Endothelial cell of umbilical vein (primary cell): ENCODE results near the gene MRGPRF.

Experiments used
- CTCF ChIP-seq, 2 donors: IDR thresholded peaks; 1 replicate in 1 of 2; 2 replicates in 1 of 2; pipeline ENCODE4 v1.5.1; 2011; ENCODE audit warnings: low read length in 2 of 2, mild to moderate bottlenecking in 2 of 2, moderate library complexity in 2 of 2, control low read depth in 1 of 2, inconsistent platforms in 1 of 2, low read depth in 1 of 2; ENCODE audit not compliant: insufficient read depth in 1 of 2; ENCODE audit errors: extremely low read depth in 1 of 2
- EZH2 ChIP-seq: IDR thresholded peaks from 2 replicates; pipeline ENCODE4 v1.6.1; 2012; ENCODE audit warnings: borderline replicate concordance, low read depth, mild to moderate bottlenecking, moderate library complexity, low read length, inconsistent platforms; ENCODE audit not compliant: severe bottlenecking
- POLR2A ChIP-seq: IDR thresholded peaks from 2 replicates; pipeline ENCODE4 v1.6.1; 2012; ENCODE audit warnings: low read depth, mild to moderate bottlenecking, control low read depth, low read length
- POLR2AphosphoS5 ChIP-seq: IDR thresholded peaks from 2 replicates; pipeline ENCODE4 v1.6.1; 2012; ENCODE audit warnings: low read depth, mild to moderate bottlenecking, control low read depth, low read length, moderate library complexity; ENCODE audit not compliant: insufficient read depth

GRCh38 chr11:69050592-69051380 is 37.7 kb upstream of the MRGPRF start:
- no peak for TF ChIP-seq EZH2
- TF ChIP-seq POLR2A = no peak
- TF ChIP-seq CTCF (IDR thresholded peaks at IDR 0.05; ENCODE audit: extremely low read depth in 1 of 2, insufficient read depth in 1 of 2, low read depth in 1 of 2, low read length in 2 of 2) = no peak
- no peak for TF ChIP-seq POLR2AphosphoS5
